Brain microvascular endothelial cell (primary cell): Measurements from ENCODE around the gene MTUS2.

Source experiments
- DNase-seq: peaks from one replicate; pipeline ENCODE4 v3.0.0-alpha.2; 2020
- H3K27ac ChIP-seq: fragments of 250-450 bp; sonication (Bioruptor Pico); 2 replicates; pipeline ENCODE4 v1.5.1; 2020; ENCODE audit warnings: mild to moderate bottlenecking, moderate library complexity
- H3K27me3 ChIP-seq: fragments of 250-450 bp; sonication (Bioruptor Pico); replicated peaks from 2 replicates; pipeline ENCODE4 v1.5.1; 2020; ENCODE audit warnings: mild to moderate bottlenecking
- H3K36me3 ChIP-seq: fragments of 250-450 bp; sonication (Bioruptor Pico); replicated peaks from 2 replicates; pipeline ENCODE4 v1.5.1; 2020; ENCODE audit warnings: mild to moderate bottlenecking
- H3K4me3 ChIP-seq: 2 replicates; pipeline ENCODE4 v1.5.1; 2011; ENCODE audit warnings: low read depth, mild to moderate bottlenecking, control low read depth, low read length, moderate library complexity
- in situ Hi-C: cut with HindIII; loops from 2 replicates; pipeline ENCODE4 v1.10.0; 2017; ENCODE audit warnings: low sequenced_read_pairs, low pct_ligation_motif_present
- TF ChIP-seq, protein P1 (sequence below): IDR thresholded peaks from 2 replicates; pipeline ENCODE4 v1.5.1; 2011; ENCODE audit warnings: low read depth, mild to moderate bottlenecking, moderate library complexity, low read length, control low read depth, inconsistent platforms; ENCODE audit errors: missing control alignments

The MTUS2 gene

DNA sequence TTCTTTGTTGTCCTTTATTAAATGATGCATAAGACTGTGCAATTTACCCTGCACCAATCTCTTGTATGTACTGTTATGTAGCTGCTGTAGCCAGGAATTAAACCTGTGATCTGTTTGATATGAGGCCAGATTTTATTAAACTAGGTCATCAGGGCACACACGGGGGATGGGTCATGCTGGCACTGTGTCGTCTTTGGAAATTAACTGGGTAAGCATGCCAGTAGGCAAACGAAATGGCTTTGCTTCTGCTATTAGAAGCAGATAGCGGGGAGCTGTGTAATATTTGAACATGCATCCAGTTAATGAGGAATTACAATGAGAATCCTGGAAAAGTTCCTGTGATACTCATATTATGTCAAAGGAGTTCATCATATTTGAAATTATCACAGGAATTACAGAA is 23.5 kb downstream of the MTUS2 start:
- H3K36me3 ChIP-seq = no peaks in the 10 kb centered on the region

DNA sequence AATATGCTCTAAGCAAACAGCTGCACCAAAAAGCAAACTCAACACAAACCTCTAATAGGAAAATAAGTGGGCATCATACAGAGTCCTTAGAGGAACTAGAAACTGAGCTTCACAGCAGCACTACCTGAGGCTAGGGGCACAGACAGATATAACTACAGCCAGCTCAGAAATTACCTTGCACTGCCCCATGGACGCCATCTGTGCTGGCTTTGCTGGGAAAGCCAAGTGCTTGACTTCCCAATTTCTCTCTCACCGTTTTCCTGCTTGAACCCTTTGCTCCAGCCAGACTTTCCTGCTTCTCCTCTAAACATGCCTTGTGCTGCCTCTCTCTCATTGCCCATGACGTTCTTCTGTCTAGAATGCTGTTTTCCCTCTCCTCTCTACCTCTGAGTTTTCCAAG is 29.3 kb downstream of the MTUS2 start:
- no peak for DNase-seq
- Histone ChIP-seq H3K4me3 (no peak overlapping the region), H3K36me3 (no peaks in the 10 kb centered on the region), H3K27ac (no peak overlapping the region), H3K27me3 (no peaks in the 10 kb centered on the region)
- TF ChIP-seq, protein P1, sequence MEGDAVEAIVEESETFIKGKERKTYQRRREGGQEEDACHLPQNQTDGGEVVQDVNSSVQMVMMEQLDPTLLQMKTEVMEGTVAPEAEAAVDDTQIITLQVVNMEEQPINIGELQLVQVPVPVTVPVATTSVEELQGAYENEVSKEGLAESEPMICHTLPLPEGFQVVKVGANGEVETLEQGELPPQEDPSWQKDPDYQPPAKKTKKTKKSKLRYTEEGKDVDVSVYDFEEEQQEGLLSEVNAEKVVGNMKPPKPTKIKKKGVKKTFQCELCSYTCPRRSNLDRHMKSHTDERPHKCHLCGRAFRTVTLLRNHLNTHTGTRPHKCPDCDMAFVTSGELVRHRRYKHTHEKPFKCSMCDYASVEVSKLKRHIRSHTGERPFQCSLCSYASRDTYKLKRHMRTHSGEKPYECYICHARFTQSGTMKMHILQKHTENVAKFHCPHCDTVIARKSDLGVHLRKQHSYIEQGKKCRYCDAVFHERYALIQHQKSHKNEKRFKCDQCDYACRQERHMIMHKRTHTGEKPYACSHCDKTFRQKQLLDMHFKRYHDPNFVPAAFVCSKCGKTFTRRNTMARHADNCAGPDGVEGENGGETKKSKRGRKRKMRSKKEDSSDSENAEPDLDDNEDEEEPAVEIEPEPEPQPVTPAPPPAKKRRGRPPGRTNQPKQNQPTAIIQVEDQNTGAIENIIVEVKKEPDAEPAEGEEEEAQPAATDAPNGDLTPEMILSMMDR = no peak
- in situ Hi-C loops = no loop called here

More for the DNA sequence above, 23.5 kb downstream of the MTUS2 start:
- DNase-seq = no peak
- TF ChIP-seq, protein P1 = no peak
- Histone ChIP-seq H3K27ac (no peak overlapping the region), H3K27me3 (no peaks in the 10 kb centered on the region), H3K4me3 (no peak overlapping the region)
- in situ Hi-C loops = no loop called here

DNA sequence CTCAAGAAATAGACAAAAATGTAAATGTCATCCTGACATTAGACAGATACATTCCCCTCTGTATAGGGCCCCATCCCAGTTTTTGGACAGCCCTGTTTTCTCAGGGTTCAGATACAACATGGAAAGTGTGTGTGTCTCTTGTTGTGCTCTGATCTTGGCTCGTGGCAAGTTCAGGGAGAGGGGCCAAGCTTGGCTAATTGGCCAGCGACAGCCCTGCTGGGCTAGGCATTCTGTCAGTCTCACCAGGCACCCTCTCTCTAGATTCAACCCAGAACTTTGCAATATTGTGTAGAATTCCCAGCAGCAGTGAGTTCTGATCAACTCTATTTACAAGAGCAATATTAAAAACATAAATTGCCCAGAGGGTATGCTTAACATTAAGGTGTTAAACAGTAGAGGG is 30.1 kb downstream of the MTUS2 start:
- H3K36me3 ChIP-seq = no peaks in the 10 kb centered on the region
- H3K27ac ChIP-seq = no peak overlapping the region
- H3K27me3 ChIP-seq = no peaks in the 10 kb centered on the region
- in situ Hi-C loops = no loop called here
- TF ChIP-seq, protein P1 = no peak
- DNase-seq = no peak
- no peak overlapping the region for H3K4me3 ChIP-seq

DNA sequence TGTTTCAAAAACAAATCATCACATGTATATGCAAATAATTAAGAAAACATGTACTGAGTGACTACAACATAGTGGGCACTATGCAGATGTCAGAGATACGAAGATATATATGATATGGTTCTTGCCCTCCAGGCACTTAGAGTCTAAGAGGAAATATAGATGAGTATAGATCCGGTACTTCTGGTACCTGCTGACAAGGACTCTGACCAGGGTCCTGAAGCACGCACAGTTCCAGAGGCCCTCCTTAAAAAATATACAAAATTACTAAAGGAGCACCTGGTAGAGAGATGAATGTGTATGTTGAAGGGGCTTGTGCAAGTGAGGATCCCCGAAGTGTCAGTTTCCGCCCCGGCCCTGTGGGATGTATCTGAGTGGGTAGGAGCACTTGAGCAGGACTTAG is 31.3 kb downstream of the MTUS2 start:
- no peak for DNase-seq
- Histone ChIP-seq H3K27me3 (no peaks in the 10 kb centered on the region), H3K27ac (no peak overlapping the region), H3K36me3 (no peaks in the 10 kb centered on the region), H3K4me3 (no peak overlapping the region)
- TF ChIP-seq, protein P1 = no peak
- in situ Hi-C loops = no loop called here

DNA sequence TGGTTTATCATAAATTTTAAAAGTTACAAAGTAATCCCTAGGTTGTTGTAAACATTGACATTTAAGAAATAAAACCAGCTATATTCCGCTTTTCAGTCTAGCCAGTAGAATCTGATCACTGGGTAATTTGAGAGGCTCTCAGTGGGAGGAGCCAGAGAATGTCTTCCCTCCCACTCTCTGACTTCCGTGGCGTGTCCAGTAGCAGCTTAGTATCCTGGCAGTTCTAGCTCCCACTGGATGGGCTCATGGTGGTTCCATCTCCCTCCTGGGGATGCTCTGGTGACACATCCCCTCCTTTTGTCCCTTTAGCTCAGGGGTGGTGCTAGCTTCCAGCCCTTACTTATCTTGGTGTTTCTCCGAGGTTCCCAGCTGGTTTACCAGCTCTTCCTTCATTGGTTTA is 34.5 kb downstream of the MTUS2 start:
- in situ Hi-C loops = no loop called here
- Histone ChIP-seq H3K36me3 (no peaks in the 10 kb centered on the region), H3K4me3 (no peak overlapping the region), H3K27ac (no peak overlapping the region), H3K27me3 (no peaks in the 10 kb centered on the region)
- TF ChIP-seq, protein P1 = no peak
- DNase-seq = no peak

DNA sequence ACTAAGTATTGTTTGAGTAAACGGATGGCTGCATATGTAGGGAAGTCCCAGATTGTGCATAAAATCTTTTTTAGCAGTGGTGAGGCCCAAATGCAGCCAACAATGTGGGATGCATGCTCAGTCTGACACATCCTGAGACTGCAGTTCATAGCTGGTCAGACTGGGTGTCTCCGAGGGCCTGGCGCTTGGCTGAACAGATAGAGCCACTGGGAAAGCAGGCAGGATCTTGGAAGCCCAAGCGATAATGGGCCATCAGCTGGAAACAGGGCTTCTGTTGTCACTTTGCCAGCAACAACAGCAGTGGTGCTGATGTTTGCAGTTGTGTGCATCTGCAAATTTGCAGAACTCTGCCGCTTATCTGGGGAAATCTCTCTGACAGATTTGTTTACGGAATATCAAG is 36.1 kb downstream of the MTUS2 start:
- Histone ChIP-seq H3K4me3 (no peak overlapping the region), H3K27ac (no peak overlapping the region), H3K36me3 (no peaks in the 10 kb centered on the region), H3K27me3 (no peaks in the 10 kb centered on the region)
- in situ Hi-C loops = no loop called here
- TF ChIP-seq, protein P1 = no peak
- DNase-seq = no peak
